H1 (cell line): Measurements from ENCODE around the gene SLC2A1. TPM values are rescaled to one million over a fixed set of nuclear protein-coding genes. Genes with fewer than 3 reads are reported as not detected.
A peak's percentile ranks its signal among the peaks of the same experiment; 100 is the strongest.

Experiments used
- CTCF ChIA-PET: fragments of 300-600 bp; sonication (Branson Sonifier 250); formaldehyde crosslinking; loops from one replicate; lab custom pipeline; 2021; ENCODE audit not compliant: partially characterized antibody; lab: Charles Lee
- POLR2A ChIA-PET: fragments of 300-600 bp; sonication (Branson Sonifier 250); formaldehyde crosslinking; loops from one replicate; lab custom pipeline; 2021; ENCODE audit warnings: inconsistent platforms; ENCODE audit not compliant: partially characterized antibody; lab: Charles Lee
- DNase-seq, 2 experiments: peaks; one replicate each; pipeline versions ENCODE4 v3.0.0 to v3.0.0-alpha.2; 2010 to 2022; ENCODE audit warnings: low spot score in 2 of 2, low read depth in 1 of 2, mixed read lengths in 1 of 2
- FAIRE-seq: peaks from 2 replicates; lab custom pipeline; 2011; peaks lifted over from hg19 to GRCh38; lab: Jason Lieb, UNC
- H2AFZ ChIP-seq: 2 replicates; pipeline ENCODE4 v1.8.1; 2012; ENCODE audit warnings: low read length, inconsistent platforms
- H2AK5ac ChIP-seq: 2 replicates; pipeline ENCODE4 v1.6.1; 2013; ENCODE audit warnings: low read depth, low read length
- H2BK120ac ChIP-seq: replicated peaks from 2 replicates; pipeline ENCODE3; 2013; ENCODE audit warnings: low read depth, low read length, inconsistent platforms
- H2BK12ac ChIP-seq: 2 replicates; pipeline ENCODE4 v1.6.1; 2013; ENCODE audit warnings: low read depth, low read length
- H2BK15ac ChIP-seq: 2 replicates; pipeline ENCODE4 v1.6.1; 2013; ENCODE audit warnings: low read length
- H2BK20ac ChIP-seq: 2 replicates; pipeline ENCODE4 v1.6.1; 2013; ENCODE audit warnings: low read length
- H2BK5ac ChIP-seq: 2 replicates; pipeline ENCODE4 v1.6.1; 2013; ENCODE audit warnings: low read depth, low read length
- H3K14ac ChIP-seq: 2 replicates; pipeline ENCODE4 v1.6.1; 2013; ENCODE audit warnings: inconsistent platforms; ENCODE audit not compliant: insufficient read length
- H3K18ac ChIP-seq: 2 replicates; pipeline ENCODE4 v1.6.1; 2013; ENCODE audit warnings: low read length; ENCODE audit errors: extremely low read depth
- H3K23ac ChIP-seq: 2 replicates; pipeline ENCODE4 v1.6.1; 2013; ENCODE audit warnings: inconsistent platforms; ENCODE audit not compliant: insufficient read length
- H3K23me2 ChIP-seq: 2 replicates; pipeline ENCODE4 v1.6.1; 2013; ENCODE audit warnings: low read depth, low read length
- H3K27ac ChIP-seq: 2 replicates; pipeline ENCODE4 v1.6.1; 2011; ENCODE audit warnings: low read depth, low read length, inconsistent platforms
- H3K27me3 ChIP-seq, 4 experiments: replicated peaks in 1 of 4; 1 replicate in 1 of 4; 2 replicates in 3 of 4; pipeline versions ENCODE4 v1.6.1 to v1.8.1; 2011 to 2013; ENCODE audit warnings: low read length in 3 of 4, mild to moderate bottlenecking in 3 of 4, inconsistent platforms in 2 of 4, mixed read lengths in 2 of 4, moderate library complexity in 1 of 4; ENCODE audit not compliant: control insufficient read depth in 3 of 4, insufficient read depth in 3 of 4; ENCODE audit errors: extremely low read depth in 1 of 4
- H3K36me3 ChIP-seq, 4 experiments: 2 replicates each; pipeline versions ENCODE4 v1.6.1 to v1.8.1; 2011 to 2013; ENCODE audit warnings: mild to moderate bottlenecking in 4 of 4, low read length in 3 of 4, moderate library complexity in 2 of 4, control low read depth in 1 of 4, inconsistent platforms in 1 of 4; ENCODE audit not compliant: insufficient read depth in 4 of 4, control insufficient read depth in 2 of 4
- H3K4ac ChIP-seq: replicated peaks from 2 replicates; pipeline ENCODE3; 2013; ENCODE audit warnings: low read length, low read depth, mixed read lengths, inconsistent platforms; ENCODE audit not compliant: insufficient read length
- H3K4me1 ChIP-seq, 4 experiments: replicated peaks in 1 of 4; 1 replicate in 1 of 4; 2 replicates in 3 of 4; pipeline versions ENCODE4 v1.6.1 to v1.8.1; 2011 to 2013; ENCODE audit warnings: low read length in 3 of 4, inconsistent platforms in 2 of 4, mixed read lengths in 1 of 4; ENCODE audit not compliant: insufficient read depth in 4 of 4, control insufficient read depth in 3 of 4
- H3K4me2 ChIP-seq, 2 experiments: 2 replicates each; pipeline versions ENCODE4 v1.6.1 to v1.8.1; 2011 to 2013; ENCODE audit warnings: low read depth in 2 of 2, low read length in 2 of 2, control low read depth in 1 of 2, inconsistent platforms in 1 of 2, mild to moderate bottlenecking in 1 of 2; ENCODE audit not compliant: insufficient read depth in 1 of 2
- H3K4me3 ChIP-seq, 4 experiments: fragments of 200-600, 300-600 bp in 1 of 4; sonication (generic), shearing (Covaris generic), sonication (Bioruptor Twin) in 1 of 4; 2 replicates each; pipeline versions ENCODE4 v1.5.1 to v1.8.1; 2011 to 2016; ENCODE audit warnings: low read length in 4 of 4, low read depth in 3 of 4, control low read depth in 2 of 4, inconsistent platforms in 2 of 4, mild to moderate bottlenecking in 2 of 4, mixed read lengths in 1 of 4, moderate library complexity in 1 of 4; ENCODE audit not compliant: insufficient read depth in 2 of 4; ENCODE audit errors: extremely low read depth in 1 of 4
- H3K56ac ChIP-seq: replicated peaks from 2 replicates; pipeline ENCODE3; 2013; ENCODE audit warnings: low read depth, mild to moderate bottlenecking, mixed read lengths, low read length, inconsistent platforms; ENCODE audit not compliant: insufficient read length
- H3K79me1 ChIP-seq: 2 replicates; pipeline ENCODE4 v1.6.1; 2013; ENCODE audit warnings: low read depth, low read length, control low read depth
- H3K79me2 ChIP-seq, 2 experiments: 2 replicates each; pipeline versions ENCODE4 v1.6.1 to v1.8.1; 2012 to 2013; ENCODE audit warnings: low read length in 2 of 2, mild to moderate bottlenecking in 2 of 2, inconsistent platforms in 1 of 2; ENCODE audit not compliant: insufficient read depth in 2 of 2, control insufficient read depth in 1 of 2
- H3K9ac ChIP-seq, 4 experiments: replicated peaks in 1 of 4; 1 replicate in 1 of 4; 2 replicates in 3 of 4; pipeline versions ENCODE4 v1.6.1 to v1.8.1; 2011 to 2013; ENCODE audit warnings: low read depth in 3 of 4, low read length in 3 of 4, control low read depth in 2 of 4, mild to moderate bottlenecking in 2 of 4, moderate library complexity in 2 of 4, inconsistent platforms in 1 of 4; ENCODE audit errors: extremely low read depth in 1 of 4
- H3K9me3 ChIP-seq, 2 experiments: 2 replicates each; pipeline versions ENCODE4 v1.6.1 to v1.8.1; 2012 to 2013; ENCODE audit warnings: mild to moderate bottlenecking in 2 of 2, moderate library complexity in 2 of 2, control low read depth in 1 of 2, inconsistent platforms in 1 of 2, low read depth in 1 of 2, low read length in 1 of 2, mixed read lengths in 1 of 2; ENCODE audit not compliant: insufficient read depth in 2 of 2
- H4K20me1 ChIP-seq, 2 experiments: replicated peaks in 1 of 2; 2 replicates each; pipeline versions ENCODE3 to v1.8.1; 2011 to 2013; ENCODE audit warnings: inconsistent platforms in 2 of 2, low read length in 2 of 2, mild to moderate bottlenecking in 1 of 2; ENCODE audit not compliant: insufficient read depth in 2 of 2, control insufficient read depth in 1 of 2
- H4K5ac ChIP-seq: 2 replicates; pipeline ENCODE4 v1.6.1; 2013; ENCODE audit warnings: low read length, low read depth, mixed read lengths, inconsistent platforms; ENCODE audit not compliant: insufficient read length
- H4K8ac ChIP-seq: 2 replicates; pipeline ENCODE4 v1.8.0; 2013; ENCODE audit warnings: mild to moderate bottlenecking, moderate library complexity, low read length, inconsistent platforms; ENCODE audit not compliant: insufficient read depth; ENCODE audit errors: extremely low read depth
- H4K91ac ChIP-seq: replicated peaks from 2 replicates; pipeline ENCODE3; 2013; ENCODE audit warnings: low read length, mixed read lengths, inconsistent platforms; ENCODE audit not compliant: insufficient read length
- CBX8 ChIP-seq: fragments of 300-800, 300-1000 bp; sonication (generic); IDR thresholded peaks from 2 replicates; pipeline ENCODE4 v1.7.1; 2016; ENCODE audit warnings: low read depth, low read length, borderline replicate concordance
- CEBPB ChIP-seq: IDR thresholded peaks from 2 replicates; pipeline ENCODE4 v1.6.1; 2012; ENCODE audit warnings: low read depth, low read length
- CHD1 ChIP-seq: IDR thresholded peaks from 2 replicates; pipeline ENCODE4 v1.6.1; 2012; ENCODE audit warnings: low read depth, low read length, improper control_type of control experiment
- MAFK ChIP-seq: IDR thresholded peaks from 2 replicates; pipeline ENCODE4 v1.6.1; 2012; ENCODE audit warnings: low read depth, mild to moderate bottlenecking, improper control_type of control experiment, low read length
- NRF1 ChIP-seq: IDR thresholded peaks from 2 replicates; pipeline ENCODE4 v1.6.1; 2011; ENCODE audit warnings: mild to moderate bottlenecking, low read depth, low read length, improper control_type of control experiment
- POLR2AphosphoS5 ChIP-seq: IDR thresholded peaks from 2 replicates; pipeline ENCODE4 v1.6.1; 2011; ENCODE audit warnings: low read depth, low read length
- SRF ChIP-seq: IDR thresholded peaks from 2 replicates; pipeline ENCODE4 v1.6.1; 2011; ENCODE audit warnings: mild to moderate bottlenecking, low read depth, low read length, moderate library complexity
- TAF7 ChIP-seq: optimal IDR thresholded peaks from 2 replicates; pipeline ENCODE3; 2011; ENCODE audit warnings: low read depth, mild to moderate bottlenecking, inconsistent platforms, low read length, moderate library complexity, borderline replicate concordance
- TEAD4 ChIP-seq: IDR thresholded peaks from 2 replicates; pipeline ENCODE4 v1.6.1; 2012; ENCODE audit warnings: low read depth, low read length, inconsistent platforms, mixed read lengths
- WGBS, 2 experiments: shearing (Covaris generic) in 1 of 2; methylation state at CpG; one replicate each; pipeline versions ENCODE4 v1.1.6 to v1.1.7; 2013 to 2015; ENCODE audit warnings: low lambda C conversion rate in 2 of 2, mixed read lengths in 2 of 2, inconsistent platforms in 1 of 2, low coverage in 1 of 2, missing lambda C conversion rate in 1 of 2; ENCODE audit not compliant: insufficient replicate concordance in 2 of 2, insufficient coverage in 1 of 2, insufficient read length in 1 of 2; ENCODE audit errors: extremely low coverage in 1 of 2, missing lambda C conversion rate in 1 of 2; 5-methylcytosine and 5-hydroxymethylcytosine counted together
- polyA plus RNA-seq, 7 experiments: library from polyadenylated mRNA; depleted of rRNA in 3 of 7; stranded (reverse) in 5 of 7; unstranded in 2 of 7; fragments of >200 nt in 5 of 7; fragments of 200-250 nt in 2 of 7; gene quantifications; 1 replicate in 5 of 7; 2 replicates in 1 of 7; 4 replicates in 1 of 7; pipeline versions ENCODE4 v1.2.1 to v1.2.3, GENCODE V29; 2011 to 2013; ENCODE audit warnings: missing spikeins in 2 of 7, mixed read lengths in 2 of 7
- total RNA-seq: library from RNA; stranded (reverse); fragmentation: NEBNext Ultra II Directional; extraction: Animal tissue kit (Norgen Biotek cat#: 25700); gene quantifications from 2 replicates; pipeline ENCODE4 v1.2.1, GENCODE V29; 2021

Gene SLC2A1
- total and polyA plus RNA-seq, 2 of the 8 experiments (the other 6 are each of a cell fraction or from before 2014, with no cell fraction given): 230 to 308 TPM

DNA sequence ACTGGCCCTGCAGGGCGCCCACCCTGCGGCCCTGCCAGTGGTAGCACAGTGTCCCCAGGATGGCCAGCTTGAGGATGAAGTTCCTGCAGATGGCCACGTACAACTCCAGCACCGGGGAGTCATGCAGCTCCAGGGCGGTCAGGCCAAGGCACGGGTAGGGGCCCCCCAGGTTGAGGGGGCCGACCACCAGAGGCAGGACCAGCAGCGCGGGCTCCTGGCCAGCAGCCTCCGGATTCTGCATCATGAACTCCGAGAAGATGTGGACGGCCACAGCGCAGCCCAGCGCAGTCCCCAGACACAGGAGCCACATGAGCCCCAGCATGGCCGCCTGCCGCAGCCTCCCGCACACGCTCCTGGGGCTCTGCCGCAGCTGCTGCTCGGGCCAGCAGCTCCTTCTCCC lies 71.3 kb downstream of the SLC2A1 start:
- Histone ChIP-seq H3K36me3 (no peaks in the 10 kb centered on the region), H3K14ac (no peak overlapping the region), H3K9ac (no peak overlapping the region), H3K56ac (no peak overlapping the region), H3K18ac (no peak overlapping the region), H2AFZ (no peak overlapping the region), H2BK5ac (no peak overlapping the region), H2BK15ac (no peak overlapping the region), H3K79me1 (no peaks in the 10 kb centered on the region), H3K23me2 (no peaks in the 10 kb centered on the region), H2BK20ac (no peak overlapping the region), H2BK120ac (no peak overlapping the region), H2AK5ac (no peak overlapping the region), H3K27me3 (no peaks in the 10 kb centered on the region), H4K5ac (no peak overlapping the region), H3K23ac (no peak overlapping the region), H3K4me2 (no peak overlapping the region), H3K4me1 (no peaks in the 10 kb centered on the region; a peak in 1 of 7 replicates), H4K8ac (peak overlapping the region; percentile 51; the same call in 1 of the 2 replicates), H3K4me3 (no peak overlapping the region), H3K9me3 (no peaks in the 10 kb centered on the region), H3K79me2 (no peaks in the 10 kb centered on the region), H3K27ac (no peak overlapping the region), H4K91ac (no peak overlapping the region), H4K20me1 (no peaks in the 10 kb centered on the region), H2BK12ac (no peak overlapping the region), H3K4ac (no peak overlapping the region)
- no peak for FAIRE-seq
- ChIA-PET POLR2A (no interaction called here), CTCF (interaction anchor here (0.8 to 2.2 kb wide), 4 partner anchors 25 to 109 kb away, joined by 3 to 8 read pairs (median 4); no protein-coding TSS in a partner anchor)
- no peak for DNase-seq
- 97% methylated on average over 17 of the region's 20 CpGs; no CpG with 5 or more reads in 1 of the 2 experiments for WGBS, 2 experiments
- TF ChIP-seq SRF (no peak), CEBPB (no peak), MAFK (no peak), NRF1 (no peak), TAF7 (no peak), CBX8 (no peak), CHD1 (no peak), TEAD4 (no peak), POLR2AphosphoS5 (no peak)
